ENCODE data around the gene PPP1R9A. TPM values are rescaled to one million over a fixed set of nuclear protein-coding genes. Genes with fewer than 3 reads are reported as not detected.

The PPP1R9A gene
- total RNA-seq, 3 donors from 2014 or later, result 7.5 to 34.7 (median 19.3) TPM

- Histone ChIP-seq H3K9me3 (no peaks in the 10 kb centered on the region), H3K27ac (no peak overlapping the region), H3K4me1 (no peaks in the 10 kb centered on the region), H3K4me3 (no peak overlapping the region), H3K36me3 (no peaks in the 10 kb centered on the region), H3K27me3 (no peaks in the 10 kb centered on the region)
- intact Hi-C loops (cut with DNase I; ENCODE audit: low total_unique reads), result no loop called here
- no peak for DNase-seq (ENCODE audit: low spot score in 2 of 2)
- no peak for TF ChIP-seq POLR2A (IDR thresholded peaks at IDR 0.05)
- TF ChIP-seq POLR2AphosphoS5 (IDR thresholded peaks at IDR 0.05), result no peak
- TF ChIP-seq CTCF (IDR thresholded peaks at IDR 0.05), result no peak
Observed at GRCh38 chr7:94890216-94890615, 17.2 kb upstream of the PPP1R9A start.

- Histone ChIP-seq H3K36me3 (no peaks in the 10 kb centered on the region), H3K4me1 (no peaks in the 10 kb centered on the region), H3K27ac (no peak overlapping the region), H3K4me3 (no peak overlapping the region), H3K9me3 (no peaks in the 10 kb centered on the region), H3K27me3 (no peaks in the 10 kb centered on the region)
- DNase-seq (ENCODE audit: low spot score in 2 of 2), result no peak
- TF ChIP-seq POLR2AphosphoS5 (IDR thresholded peaks at IDR 0.05), result no peak
- intact Hi-C loops (cut with DNase I; ENCODE audit: low total_unique reads), result no loop called here
Observed at GRCh38 chr7:94893661-94894060, 13.7 kb upstream of the PPP1R9A start.

- no peak overlapping the region for H3K4me3 ChIP-seq
- no peaks in the 10 kb centered on the region for H3K27me3 ChIP-seq
- intact Hi-C loops (cut with DNase I; ENCODE audit: low total_unique reads), result no loop called here
- H3K27ac ChIP-seq, result no peak overlapping the region
- H3K9me3 ChIP-seq, result no peaks in the 10 kb centered on the region
- no peaks in the 10 kb centered on the region for H3K4me1 ChIP-seq
- H3K36me3 ChIP-seq, result no peaks in the 10 kb centered on the region
- TF ChIP-seq CTCF (IDR thresholded peaks at IDR 0.05) (no peak), POLR2A (IDR thresholded peaks at IDR 0.05) (no peak), POLR2AphosphoS5 (IDR thresholded peaks at IDR 0.05) (no peak)
- no peak for DNase-seq (ENCODE audit: low spot score in 2 of 2)
Observed at GRCh38 chr7:94897541-94897940, 9.9 kb upstream of the PPP1R9A start.

- Histone ChIP-seq H3K9me3 (no peaks in the 10 kb centered on the region), H3K4me1 (no peaks in the 10 kb centered on the region), H3K27ac (no peak overlapping the region), H3K27me3 (no peaks in the 10 kb centered on the region), H3K4me3 (no peak overlapping the region), H3K36me3 (no peaks in the 10 kb centered on the region)
- no peak for DNase-seq (ENCODE audit: low spot score in 2 of 2)
- intact Hi-C loops (cut with DNase I; ENCODE audit: low total_unique reads), result no loop called here
- TF ChIP-seq POLR2A (IDR thresholded peaks at IDR 0.05), result no peak
- no peak for TF ChIP-seq CTCF (IDR thresholded peaks at IDR 0.05)
- TF ChIP-seq POLR2AphosphoS5 (IDR thresholded peaks at IDR 0.05), result no peak
Observed at GRCh38 chr7:94898340-94898739, 9.1 kb upstream of the PPP1R9A start.

GRCh38 chr7:94901981-94902380 is 5.4 kb upstream of the PPP1R9A start:
- H3K4me1 ChIP-seq, result no peaks in the 10 kb centered on the region
- DNase-seq (ENCODE audit: low spot score in 2 of 2), result no peak
- H3K9me3 ChIP-seq, result no peaks in the 10 kb centered on the region
- TF ChIP-seq POLR2AphosphoS5 (IDR thresholded peaks at IDR 0.05) (no peak), POLR2A (IDR thresholded peaks at IDR 0.05) (no peak), CTCF (IDR thresholded peaks at IDR 0.05) (no peak)
- H3K27ac ChIP-seq, result no peak overlapping the region
- no peaks in the 10 kb centered on the region for H3K36me3 ChIP-seq
- H3K4me3 ChIP-seq, result no peak overlapping the region
- intact Hi-C loops (cut with DNase I; ENCODE audit: low total_unique reads), result no loop called here
- no peaks in the 10 kb centered on the region for H3K27me3 ChIP-seq

GRCh38 chr7:94903971-94904370 is 3.4 kb upstream of the PPP1R9A start:
- intact Hi-C loops (cut with DNase I; ENCODE audit: low total_unique reads), result no loop called here
- TF ChIP-seq POLR2A (IDR thresholded peaks at IDR 0.05) (no peak), POLR2AphosphoS5 (IDR thresholded peaks at IDR 0.05) (no peak), CTCF (IDR thresholded peaks at IDR 0.05) (no peak)
- no peaks in the 10 kb centered on the region for H3K4me1 ChIP-seq
- H3K36me3 ChIP-seq, result no peaks in the 10 kb centered on the region
- no peak overlapping the region for H3K27ac ChIP-seq
- no peak for DNase-seq (ENCODE audit: low spot score in 2 of 2)
- H3K9me3 ChIP-seq, result no peaks in the 10 kb centered on the region
- H3K27me3 ChIP-seq, result no peaks in the 10 kb centered on the region
- H3K4me3 ChIP-seq, result no peak overlapping the region
